Stimulated activated CD8-positive, alpha-beta memory T cell treated with anti-CD3 and anti-CD28 coated beads, Interleukin-15, amount 100 ng/mL, for 4 hours (primary cell): Measurements from ENCODE around the gene ELMO2.
A peak's percentile ranks its signal among the peaks of the same experiment; 100 is the strongest.

Source experiments
- DNase-seq, 2 donors: peaks; one replicate each; pipeline ENCODE4 v3.0.0-alpha.2; 2020; ENCODE audit warnings: low read depth in 2 of 2

Gene ELMO2

GRCh38 chr20:46367967-46368901 is 38.2 kb downstream of the ELMO2 start:
- DNase-seq = no peak

GRCh38 chr20:46367234-46367633 is 39.2 kb downstream of the ELMO2 start:
- no peak for DNase-seq

- DNase-seq = no peak
Observed at GRCh38 chr20:46366826-46367225, 39.6 kb downstream of the ELMO2 start.

- DNase-seq = no peak
Observed at GRCh38 chr20:46365487-46366220, 40.8 kb downstream of the ELMO2 start.

GRCh38 chr20:46364670-46365486 is 41.5 kb downstream of the ELMO2 start:
- DNase-seq = no peak

- DNase-seq = peak; percentile 66 to 75
Observed at GRCh38 chr20:46363874-46364669, 42.3 kb downstream of the ELMO2 start.

GRCh38 chr20:46362921-46363867 is 43.2 kb downstream of the ELMO2 start:
- no peak for DNase-seq

- no peak for DNase-seq
Observed at GRCh38 chr20:46361811-46362210, 44.6 kb downstream of the ELMO2 start.

- no peak for DNase-seq
Observed at GRCh38 chr20:46361381-46361780, 45.0 kb downstream of the ELMO2 start.

- DNase-seq = no peak
Observed at GRCh38 chr20:46359233-46359751, 47.1 kb downstream of the ELMO2 start.

- no peak for DNase-seq
Observed at GRCh38 chr20:46358346-46359058, 47.9 kb downstream of the ELMO2 start.

GRCh38 chr20:46357030-46357514 is 49.3 kb downstream of the ELMO2 start:
- no peak for DNase-seq

- DNase-seq = no peak
Observed at GRCh38 chr20:46356195-46357029, 50.0 kb downstream of the ELMO2 start.

- DNase-seq = no peak
Observed at GRCh38 chr20:46355778-46356177, 50.6 kb downstream of the ELMO2 start.

- DNase-seq = no peak
Observed at GRCh38 chr20:46354920-46355654, 51.3 kb downstream of the ELMO2 start.

GRCh38 chr20:46354207-46354555 is 52.2 kb downstream of the ELMO2 start:
- no peak for DNase-seq

GRCh38 chr20:46353500-46354206 is 52.8 kb downstream of the ELMO2 start:
- DNase-seq = no peak
